GM23338 (cell line): ENCODE results near the gene NOL9. TPM values are rescaled to one million over a fixed set of nuclear protein-coding genes. Genes with fewer than 3 reads are reported as not detected.

ENCODE experiments used
- ATAC-seq: fragments of 200-7000 bp; cut with Tn5 transposase; 3 replicates; pipeline ENCODE4 v1.9.1; 2020
- DNase-seq: peaks from one replicate; pipeline ENCODE4 v3.0.0-alpha.2; 2015; ENCODE audit warnings: low spot score
- H2AFZ ChIP-seq: fragments of 200-600 bp; sonication (generic); 2 replicates; pipeline ENCODE4 v1.8.0; 2016; ENCODE audit warnings: antibody characterized with exemption, mild to moderate bottlenecking, moderate library complexity
- H3F3A ChIP-seq: fragments of 200-600 bp; sonication (generic); replicated peaks from 2 replicates; pipeline ENCODE4 v1.8.0; 2017; ENCODE audit warnings: antibody characterized with exemption, mixed run types, low read depth
- H3K27ac ChIP-seq: fragments of 200-600 bp; sonication (generic); 2 replicates; pipeline ENCODE4 v1.6.1; 2016; ENCODE audit warnings: low read depth
- H3K27me3 ChIP-seq: fragments of 200-600 bp; sonication (generic); 2 replicates; pipeline ENCODE4 v1.8.0; 2016; ENCODE audit warnings: mild to moderate bottlenecking, mixed run types, moderate library complexity; ENCODE audit not compliant: insufficient read depth
- H3K36me3 ChIP-seq: fragments of 200-600 bp; sonication (generic); 2 replicates; pipeline ENCODE4 v1.8.0; 2016; ENCODE audit warnings: mild to moderate bottlenecking; ENCODE audit not compliant: insufficient read depth
- H3K4me1 ChIP-seq: fragments of 200-600 bp; sonication (generic); 2 replicates; pipeline ENCODE4 v1.8.0; 2016; ENCODE audit warnings: mild to moderate bottlenecking, moderate library complexity; ENCODE audit not compliant: insufficient read depth
- H3K4me2 ChIP-seq: fragments of 200-600 bp; sonication (generic); 2 replicates; pipeline ENCODE4 v1.7.1; 2017; ENCODE audit warnings: mixed run types
- H3K4me3 ChIP-seq: fragments of 200-600 bp; sonication (generic); 2 replicates; pipeline ENCODE4 v1.6.1; 2016; ENCODE audit warnings: mixed run types
- H3K79me2 ChIP-seq: fragments of 200-600 bp; sonication (generic); replicated peaks from 2 replicates; pipeline ENCODE4 v1.8.0; 2017; ENCODE audit warnings: mild to moderate bottlenecking; ENCODE audit not compliant: insufficient read depth
- H3K9me2 ChIP-seq: fragments of 200-600 bp; sonication (generic); 2 replicates; pipeline ENCODE4 v1.8.0; 2017; ENCODE audit not compliant: insufficient read depth
- H4K20me1 ChIP-seq: fragments of 200-600 bp; sonication (generic); replicated peaks from 2 replicates; pipeline ENCODE4 v1.8.0; 2017; ENCODE audit warnings: mild to moderate bottlenecking; ENCODE audit not compliant: insufficient read depth
- H3K27ac Mint-ChIP-seq: 2 replicates; pipeline ENCODE4 v1.8.0; 2020; ENCODE audit warnings: inconsistent platforms, mild to moderate bottlenecking, moderate library complexity, mixed read lengths
- H3K27me3 Mint-ChIP-seq: 3 replicates; pipeline ENCODE4 v1.8.0; 2022; ENCODE audit warnings: low read depth, mild to moderate bottlenecking, moderate library complexity, mixed read lengths, inconsistent platforms; ENCODE audit not compliant: insufficient read depth, poor library complexity
- H3K36me3 Mint-ChIP-seq: 3 replicates; pipeline ENCODE4 v1.8.0; 2021; ENCODE audit warnings: low read depth, mild to moderate bottlenecking, inconsistent platforms, moderate library complexity, mixed read lengths
- H3K4me1 Mint-ChIP-seq: 3 replicates; pipeline ENCODE4 v1.8.0; 2020; ENCODE audit warnings: mild to moderate bottlenecking, inconsistent platforms, mixed read lengths
- H3K4me3 Mint-ChIP-seq: 3 replicates; pipeline ENCODE4 v1.8.0; 2021; ENCODE audit warnings: moderate library complexity, mild to moderate bottlenecking, inconsistent platforms, mixed read lengths
- H3K9me3 Mint-ChIP-seq: 3 replicates; pipeline ENCODE4 v1.8.0; 2020; ENCODE audit warnings: moderate library complexity, mild to moderate bottlenecking, inconsistent platforms, mixed read lengths
- CREB1 ChIP-seq: fragments of 250-450 bp; sonication (Bioruptor Pico); IDR thresholded peaks from 2 replicates; pipeline ENCODE4 v1.5.0; 2020; ENCODE audit warnings: low read depth, mild to moderate bottlenecking, moderate library complexity
- EZH2 ChIP-seq: fragments of 200-600 bp; sonication (generic); IDR thresholded peaks from one replicate; pipeline ENCODE4 v1.8.0; 2017; ENCODE audit warnings: antibody characterized with exemption, mild to moderate bottlenecking, low read depth; ENCODE audit not compliant: unreplicated experiment
- EZH2phosphoT487 ChIP-seq: fragments of 200-600 bp; sonication (generic); IDR thresholded peaks from one replicate; pipeline ENCODE4 v1.8.1; 2018; ENCODE audit warnings: antibody characterized with exemption; ENCODE audit not compliant: unreplicated experiment
- JUNB ChIP-seq: IDR thresholded peaks from one replicate; pipeline ENCODE4 v1.6.1; 2016; ENCODE audit warnings: antibody characterized with exemption; ENCODE audit not compliant: unreplicated experiment
- NANOG ChIP-seq: IDR thresholded peaks from 2 replicates; pipeline ENCODE4 v1.6.1; 2016; ENCODE audit warnings: antibody characterized with exemption, borderline replicate concordance
- POLR2AphosphoS5 ChIP-seq: IDR thresholded peaks from 2 replicates; pipeline ENCODE4 v1.6.1; 2016; ENCODE audit warnings: antibody characterized with exemption, low read depth
- STAT1 ChIP-seq: IDR thresholded peaks from one replicate; pipeline ENCODE4 v1.6.1; 2016; ENCODE audit warnings: antibody characterized with exemption; ENCODE audit not compliant: unreplicated experiment
- ZNF114 ChIP-seq: fragments of 250-450 bp; sonication (Bioruptor Pico); IDR thresholded peaks from 2 replicates; pipeline ENCODE4 v1.5.0; 2020; ENCODE audit warnings: mild to moderate bottlenecking, moderate library complexity
- ZNF331 ChIP-seq: fragments of 250-450 bp; sonication (Bioruptor Pico); IDR thresholded peaks from 2 replicates; pipeline ENCODE4 v1.5.0; 2020; ENCODE audit warnings: low read depth, mild to moderate bottlenecking, moderate library complexity
- polyA plus RNA-seq: library from polyadenylated mRNA; unstranded; fragments of >200 nt; fragmentation: Nextera tagmentation; extraction: Ambion mirVana; gene quantifications from 2 replicates; pipeline ENCODE4 v1.2.1, GENCODE V29; 2016
- total RNA-seq: library from RNA; depleted of rRNA; stranded (reverse); fragments of >200 nt; shearing (Covaris generic); gene quantifications from 2 replicates; pipeline ENCODE4 v1.2.3, GENCODE V29; 2014
- TF ChIP-seq, protein P1 (sequence below): IDR thresholded peaks from one replicate; pipeline ENCODE4 v1.6.1; 2018; ENCODE audit warnings: antibody characterized with exemption; ENCODE audit not compliant: unreplicated experiment
- TF ChIP-seq, protein P2 (sequence below): IDR thresholded peaks from 2 replicates; pipeline ENCODE4 v1.6.1; 2016; ENCODE audit warnings: antibody characterized with exemption
- TF ChIP-seq, protein P3 (sequence below), 2 experiments: fragments of 200-600 bp in 1 of 2; sonication (generic) in 1 of 2; conservative IDR thresholded peaks; 2 replicates each; pipeline versions ENCODE4 v1.5.1 to v1.6.1; 2016 to 2017; ENCODE audit warnings: antibody characterized with exemption in 2 of 2, low read depth in 2 of 2, mild to moderate bottlenecking in 2 of 2, moderate library complexity in 1 of 2

NOL9 gene
- total and polyA plus RNA-seq, 2 experiments from 2014 or later: 13.2 to 48.5 TPM

DNA sequence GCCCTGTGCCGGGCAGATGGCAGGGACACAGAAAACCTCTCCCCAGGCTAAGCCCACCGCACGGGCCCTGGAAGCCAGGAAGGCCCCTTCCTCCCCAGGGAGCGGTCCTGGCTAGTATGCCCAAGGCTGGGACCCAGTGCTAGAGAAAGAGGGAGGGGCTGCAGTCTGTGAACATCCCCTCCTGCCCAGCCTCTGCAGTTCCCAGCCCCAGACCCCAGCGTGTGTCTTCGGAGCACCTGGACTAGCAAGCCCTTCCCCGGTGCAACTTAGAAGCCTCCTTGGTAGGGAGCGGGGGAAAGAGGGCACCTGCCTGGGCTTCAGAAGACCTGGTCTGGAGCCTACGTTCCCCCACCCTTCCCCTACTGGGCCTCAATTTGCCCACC is 64.9 kb downstream of the NOL9 start (continued):
- TF ChIP-seq, protein P1, sequence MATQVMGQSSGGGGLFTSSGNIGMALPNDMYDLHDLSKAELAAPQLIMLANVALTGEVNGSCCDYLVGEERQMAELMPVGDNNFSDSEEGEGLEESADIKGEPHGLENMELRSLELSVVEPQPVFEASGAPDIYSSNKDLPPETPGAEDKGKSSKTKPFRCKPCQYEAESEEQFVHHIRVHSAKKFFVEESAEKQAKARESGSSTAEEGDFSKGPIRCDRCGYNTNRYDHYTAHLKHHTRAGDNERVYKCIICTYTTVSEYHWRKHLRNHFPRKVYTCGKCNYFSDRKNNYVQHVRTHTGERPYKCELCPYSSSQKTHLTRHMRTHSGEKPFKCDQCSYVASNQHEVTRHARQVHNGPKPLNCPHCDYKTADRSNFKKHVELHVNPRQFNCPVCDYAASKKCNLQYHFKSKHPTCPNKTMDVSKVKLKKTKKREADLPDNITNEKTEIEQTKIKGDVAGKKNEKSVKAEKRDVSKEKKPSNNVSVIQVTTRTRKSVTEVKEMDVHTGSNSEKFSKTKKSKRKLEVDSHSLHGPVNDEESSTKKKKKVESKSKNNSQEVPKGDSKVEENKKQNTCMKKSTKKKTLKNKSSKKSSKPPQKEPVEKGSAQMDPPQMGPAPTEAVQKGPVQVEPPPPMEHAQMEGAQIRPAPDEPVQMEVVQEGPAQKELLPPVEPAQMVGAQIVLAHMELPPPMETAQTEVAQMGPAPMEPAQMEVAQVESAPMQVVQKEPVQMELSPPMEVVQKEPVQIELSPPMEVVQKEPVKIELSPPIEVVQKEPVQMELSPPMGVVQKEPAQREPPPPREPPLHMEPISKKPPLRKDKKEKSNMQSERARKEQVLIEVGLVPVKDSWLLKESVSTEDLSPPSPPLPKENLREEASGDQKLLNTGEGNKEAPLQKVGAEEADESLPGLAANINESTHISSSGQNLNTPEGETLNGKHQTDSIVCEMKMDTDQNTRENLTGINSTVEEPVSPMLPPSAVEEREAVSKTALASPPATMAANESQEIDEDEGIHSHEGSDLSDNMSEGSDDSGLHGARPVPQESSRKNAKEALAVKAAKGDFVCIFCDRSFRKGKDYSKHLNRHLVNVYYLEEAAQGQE: no peak
- TF ChIP-seq NANOG (no peak), ZNF114 (CRISPR knock-in tag) (no peak), POLR2AphosphoS5 (no peak), CREB1 (CRISPR knock-in tag) (no peak)

DNA sequence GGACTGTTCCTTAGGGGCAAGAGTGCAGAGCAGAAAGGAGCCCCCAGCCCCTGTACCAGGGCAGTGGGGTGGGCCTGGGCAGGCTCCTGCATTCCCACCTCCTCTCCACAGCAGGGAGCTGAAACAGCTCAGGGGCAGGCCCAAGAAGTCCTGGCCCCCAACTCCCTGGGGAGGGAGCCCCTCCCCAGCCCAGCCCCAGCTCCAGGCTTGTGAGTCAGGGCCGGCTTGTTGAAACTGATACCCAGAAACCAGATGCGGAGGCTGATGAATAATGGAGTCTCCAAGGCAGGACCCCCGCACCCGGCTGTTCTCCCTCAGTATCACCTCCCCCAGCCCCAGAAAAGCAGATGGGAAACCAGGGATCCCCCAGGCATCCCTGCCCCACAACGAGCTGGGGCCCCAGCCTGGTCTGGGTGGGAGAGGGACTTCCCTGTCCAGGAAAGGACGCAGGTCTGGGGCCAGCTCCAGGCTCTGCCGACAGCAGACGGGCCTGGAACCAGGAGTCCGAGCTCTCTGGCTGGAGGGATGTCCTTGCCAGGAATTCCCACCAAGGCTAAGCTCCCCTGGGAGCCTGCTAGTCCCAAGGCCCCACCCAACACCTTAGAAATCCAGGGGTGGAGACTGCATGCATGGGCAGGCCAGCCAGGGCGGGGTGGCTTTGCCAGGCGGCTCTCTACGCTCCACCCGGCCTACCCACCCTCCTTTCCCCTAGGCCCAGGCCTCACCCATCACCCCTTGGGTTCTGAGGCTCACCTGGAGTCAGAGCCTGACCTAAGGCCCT is 65.5 kb downstream of the NOL9 start:
- Mint-ChIP-seq H3K4me3 (no peak overlapping the region), H3K4me1 (peaks cover 37% of the 10 kb centered on the region), H3K27me3 (peaks cover 23% of the 10 kb centered on the region), H3K36me3 (no peaks in the 10 kb centered on the region), H3K27ac (no peak overlapping the region), H3K9me3 (no peaks in the 10 kb centered on the region)
- Histone ChIP-seq H3F3A (peaks cover 15% of the 10 kb centered on the region), H3K4me2 (no peak overlapping the region), H3K27ac (no peak overlapping the region), H3K4me1 (peaks cover 16% of the 10 kb centered on the region), H3K36me3 (no peaks in the 10 kb centered on the region), H3K27me3 (peaks cover 6% of the 10 kb centered on the region; the same call in 1 of the 2 replicates), H3K79me2 (no peaks in the 10 kb centered on the region), H4K20me1 (no peaks in the 10 kb centered on the region; the same call in 1 of the 2 replicates), H3K4me3 (no peak overlapping the region), H3K9me2 (no peaks in the 10 kb centered on the region), H2AFZ (no peak overlapping the region)
- ATAC-seq (no peak), DNase-seq (no peak)
- TF ChIP-seq EZH2 (no peak), ZNF331 (CRISPR knock-in tag) (no peak), NANOG (no peak), EZH2phosphoT487 (no peak), CREB1 (CRISPR knock-in tag) (no peak), ZNF114 (CRISPR knock-in tag) (no peak), STAT1 (no peak), POLR2AphosphoS5 (no peak), JUNB (no peak)
- TF ChIP-seq, protein P2, sequence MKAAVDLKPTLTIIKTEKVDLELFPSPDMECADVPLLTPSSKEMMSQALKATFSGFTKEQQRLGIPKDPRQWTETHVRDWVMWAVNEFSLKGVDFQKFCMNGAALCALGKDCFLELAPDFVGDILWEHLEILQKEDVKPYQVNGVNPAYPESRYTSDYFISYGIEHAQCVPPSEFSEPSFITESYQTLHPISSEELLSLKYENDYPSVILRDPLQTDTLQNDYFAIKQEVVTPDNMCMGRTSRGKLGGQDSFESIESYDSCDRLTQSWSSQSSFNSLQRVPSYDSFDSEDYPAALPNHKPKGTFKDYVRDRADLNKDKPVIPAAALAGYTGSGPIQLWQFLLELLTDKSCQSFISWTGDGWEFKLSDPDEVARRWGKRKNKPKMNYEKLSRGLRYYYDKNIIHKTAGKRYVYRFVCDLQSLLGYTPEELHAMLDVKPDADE: no peak
- TF ChIP-seq, protein P1: no peak
- TF ChIP-seq, protein P3, sequence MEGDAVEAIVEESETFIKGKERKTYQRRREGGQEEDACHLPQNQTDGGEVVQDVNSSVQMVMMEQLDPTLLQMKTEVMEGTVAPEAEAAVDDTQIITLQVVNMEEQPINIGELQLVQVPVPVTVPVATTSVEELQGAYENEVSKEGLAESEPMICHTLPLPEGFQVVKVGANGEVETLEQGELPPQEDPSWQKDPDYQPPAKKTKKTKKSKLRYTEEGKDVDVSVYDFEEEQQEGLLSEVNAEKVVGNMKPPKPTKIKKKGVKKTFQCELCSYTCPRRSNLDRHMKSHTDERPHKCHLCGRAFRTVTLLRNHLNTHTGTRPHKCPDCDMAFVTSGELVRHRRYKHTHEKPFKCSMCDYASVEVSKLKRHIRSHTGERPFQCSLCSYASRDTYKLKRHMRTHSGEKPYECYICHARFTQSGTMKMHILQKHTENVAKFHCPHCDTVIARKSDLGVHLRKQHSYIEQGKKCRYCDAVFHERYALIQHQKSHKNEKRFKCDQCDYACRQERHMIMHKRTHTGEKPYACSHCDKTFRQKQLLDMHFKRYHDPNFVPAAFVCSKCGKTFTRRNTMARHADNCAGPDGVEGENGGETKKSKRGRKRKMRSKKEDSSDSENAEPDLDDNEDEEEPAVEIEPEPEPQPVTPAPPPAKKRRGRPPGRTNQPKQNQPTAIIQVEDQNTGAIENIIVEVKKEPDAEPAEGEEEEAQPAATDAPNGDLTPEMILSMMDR (conservative IDR thresholded peaks at IDR 0.05; ENCODE audit: low read depth in 2 of 2): no peak
